HepG2 (cell line): ENCODE measurements around the gene ITGAE. TPM values are rescaled to one million over a fixed set of nuclear protein-coding genes. Genes with fewer than 3 reads are reported as not detected.

ENCODE experiments used
- ATAC-seq: fragments of 200-7000 bp; cut with Tn5 transposase; 3 replicates; pipeline ENCODE4 v1.9.1; 2020; ENCODE audit warnings: mild to moderate bottlenecking, moderate library complexity
- BruUV-seq: library from RNA; stranded (reverse); fragments of 400-500 nt; replicated peaks from 2 replicates; lab custom pipeline; 2021; lab: Mats Ljungman, UMichigan
- CTCF ChIA-PET: fragments of 300-600 bp; formaldehyde crosslinking; extraction: SDS; loops from one replicate; lab custom pipeline; 2021; ENCODE audit warnings: low total read pairs, inconsistent platforms, low intra/inter-chr PET ratio; lab: Yijun Ruan, JAX
- POLR2A ChIA-PET: fragments of 350-600 bp; sonication (Branson Sonifier 250); formaldehyde crosslinking; loops from one replicate; lab custom pipeline; 2020; ENCODE audit warnings: antibody characterized with exemption, inconsistent platforms; lab: Yijun Ruan, JAX
- DNase-seq: peaks from one replicate; pipeline ENCODE4 v3.0.0-alpha.2; 2015; ENCODE audit warnings: low spot score
- FAIRE-seq: peaks from 3 replicates; lab custom pipeline; 2011; peaks lifted over from hg19 to GRCh38; lab: Jason Lieb, UNC
- H2AFZ ChIP-seq: one replicate; pipeline ENCODE4 v1.6.1; 2011; ENCODE audit warnings: low read length, inconsistent platforms
- H3K27ac ChIP-seq: fragments of 300-600 bp; 3 replicates; pipeline ENCODE4 v1.8.0; 2011; ENCODE audit warnings: mixed run types, mild to moderate bottlenecking, mixed read lengths, low read length, inconsistent platforms; ENCODE audit not compliant: insufficient read depth; ENCODE audit errors: extremely low read length
- H3K27me3 ChIP-seq, 2 experiments: fragments of 200-600 bp in 1 of 2; 2 replicates in 1 of 2; 3 replicates in 1 of 2; pipeline versions ENCODE4 v1.6.0 to v1.8.0; 2011; ENCODE audit warnings: low read length in 2 of 2, mild to moderate bottlenecking in 2 of 2, moderate library complexity in 2 of 2, inconsistent platforms in 1 of 2; ENCODE audit not compliant: insufficient read depth in 2 of 2, control insufficient read depth in 1 of 2
- H3K36me3 ChIP-seq, 2 experiments: fragments of 200-600 bp in 1 of 2; replicated peaks in 1 of 2; 2 replicates in 1 of 2; 3 replicates in 1 of 2; pipeline versions ENCODE4 v1.5.1 to v1.8.0; 2011; ENCODE audit warnings: low read length in 2 of 2, inconsistent platforms in 1 of 2; ENCODE audit not compliant: insufficient read depth in 2 of 2, control insufficient read depth in 1 of 2
- H3K4me1 ChIP-seq: 2 replicates; pipeline ENCODE4 v1.5.1; 2012; ENCODE audit warnings: low read length, inconsistent platforms; ENCODE audit not compliant: insufficient read depth
- H3K4me2 ChIP-seq: 2 replicates; pipeline ENCODE4 v1.6.0; 2011; ENCODE audit warnings: low read depth, low read length, inconsistent platforms
- H3K4me3 ChIP-seq, 3 experiments: fragments of 200-600 bp in 1 of 3; sonication (generic), shearing (Covaris generic) in 1 of 3; replicated peaks in 1 of 3; 2 replicates each; pipeline ENCODE4 v1.5.1; 2011 to 2016; ENCODE audit warnings: low read length in 3 of 3, inconsistent platforms in 2 of 3, low read depth in 2 of 3, mild to moderate bottlenecking in 2 of 3, control low read depth in 1 of 3, mixed read lengths in 1 of 3; ENCODE audit not compliant: insufficient read depth in 1 of 3
- H3K79me2 ChIP-seq: one replicate; pipeline ENCODE4 v1.6.1; 2011; ENCODE audit warnings: low read length, inconsistent platforms; ENCODE audit not compliant: insufficient read depth
- H3K9ac ChIP-seq: 2 replicates; pipeline ENCODE4 v1.6.0; 2011; ENCODE audit warnings: mild to moderate bottlenecking, low read depth, low read length, inconsistent platforms; ENCODE audit not compliant: insufficient read depth
- H3K9me3 ChIP-seq: 2 replicates; pipeline ENCODE4 v1.5.1; 2012; ENCODE audit warnings: mild to moderate bottlenecking, low read length
- H4K20me1 ChIP-seq: 2 replicates; pipeline ENCODE4 v1.6.0; 2011; ENCODE audit warnings: inconsistent platforms, mild to moderate bottlenecking, low read length, moderate library complexity; ENCODE audit not compliant: insufficient read depth
- FOXP1 ChIP-seq, 2 experiments: fragments of 450-650 bp in 1 of 2; IDR thresholded peaks; 2 replicates each; pipeline ENCODE4 v1.6.1; 2017 to 2018; ENCODE audit warnings: antibody characterized with exemption in 1 of 2
- KDM6A ChIP-seq: IDR thresholded peaks from 2 replicates; pipeline ENCODE4 v1.6.1; 2016; ENCODE audit warnings: low read depth
- SRSF4 ChIP-seq: fragments of 200-400 bp; formaldehyde crosslinking; IDR thresholded peaks from one replicate; pipeline ENCODE4 v1.6.1; 2018; ENCODE audit warnings: mild to moderate bottlenecking, low read depth, low read length, moderate library complexity; ENCODE audit not compliant: poor library complexity, severe bottlenecking
- SUZ12 ChIP-seq: fragments of 150-350 bp; IDR thresholded peaks from 2 replicates; pipeline ENCODE4 v1.6.1; 2014; ENCODE audit warnings: low read depth, low read length
- ZNF180 ChIP-seq: sonication (generic); formaldehyde crosslinking; IDR thresholded peaks from 2 replicates; pipeline ENCODE4 v1.4.0; 2020; ENCODE audit warnings: low read depth, missing genetic modification reagents, borderline replicate concordance
- WGBS: methylation state at CpG from one replicate; pipeline ENCODE4 v1.1.6; 2017; ENCODE audit warnings: low lambda C conversion rate; 5-methylcytosine and 5-hydroxymethylcytosine counted together
- in situ Hi-C: cut with HindIII; loops from 2 replicates; pipeline ENCODE4 v1.10.0; 2017; ENCODE audit warnings: low pct_unique_long_range_greater_than_20kb; ENCODE audit not compliant: extremely low pct_ligation_motif_present
- intact Hi-C: fragments of 100-400 bp; cut with micrococcal nuclease; formaldehyde crosslinking; loops from one replicate; pipeline ENCODE4 v1.10.0; 2022; ENCODE audit not compliant: unreplicated experiment
- polyA plus RNA-seq, 8 experiments: library from polyadenylated mRNA; depleted of rRNA in 3 of 8; stranded (reverse) in 7 of 8; unstranded in 1 of 8; fragments of >200 nt; fragmentation: Illumina TruSeq in 4 of 8; extraction: Trizol in 4 of 8; gene quantifications; 2 replicates each; pipeline versions ENCODE4 v1.2.1 to v1.2.3, GENCODE V29; 2011 to 2016; ENCODE audit warnings: low read depth in 4 of 8, missing spikeins in 1 of 8, mixed read lengths in 1 of 8; ENCODE audit not compliant: insufficient read depth in 1 of 8
- total RNA-seq, 5 experiments: library from RNA; depleted of rRNA; stranded (reverse); fragments of >200 nt; fragmentation: Illumina TruSeq; extraction: Trizol; gene quantifications; 2 replicates each; pipeline ENCODE4 v1.2.3, GENCODE V29; 2016; ENCODE audit warnings: low read depth in 1 of 5
- TF ChIP-seq, protein P1 (sequence below): sonication (generic); formaldehyde crosslinking; IDR thresholded peaks from 2 replicates; pipeline ENCODE4 v1.4.0; 2020; ENCODE audit warnings: mild to moderate bottlenecking, missing genetic modification reagents
- TF ChIP-seq, protein P2 (sequence below): sonication (generic); formaldehyde crosslinking; IDR thresholded peaks from 2 replicates; pipeline ENCODE4 v1.8.0; 2022; ENCODE audit warnings: missing genetic modification reagents, low read depth, mild to moderate bottlenecking, borderline replicate concordance
- TF ChIP-seq, protein P3 (sequence below): sonication (generic); formaldehyde crosslinking; IDR thresholded peaks from 2 replicates; pipeline ENCODE4 v1.4.0; 2020; ENCODE audit warnings: missing genetic modification reagents
- TF ChIP-seq, protein P4 (sequence below): IDR thresholded peaks from 2 replicates; pipeline ENCODE4 v1.6.1; 2012; ENCODE audit warnings: low read depth, low read length, improper control_type of control experiment
- TF ChIP-seq, protein P5 (sequence below), 2 experiments: sonication (generic) in 1 of 2; formaldehyde crosslinking in 1 of 2; IDR thresholded peaks; 2 replicates each; pipeline versions ENCODE4 v1.4.0 to v1.6.1; 2016 to 2020; ENCODE audit warnings: borderline replicate concordance in 1 of 2, low read depth in 1 of 2, mild to moderate bottlenecking in 1 of 2, missing genetic modification reagents in 1 of 2

Gene ITGAE
- total and polyA plus RNA-seq, 2 of the 13 experiments (the other 11 are each of a cell fraction or from before 2014, with no cell fraction given), result 42.3 to 49.0 TPM

DNA sequence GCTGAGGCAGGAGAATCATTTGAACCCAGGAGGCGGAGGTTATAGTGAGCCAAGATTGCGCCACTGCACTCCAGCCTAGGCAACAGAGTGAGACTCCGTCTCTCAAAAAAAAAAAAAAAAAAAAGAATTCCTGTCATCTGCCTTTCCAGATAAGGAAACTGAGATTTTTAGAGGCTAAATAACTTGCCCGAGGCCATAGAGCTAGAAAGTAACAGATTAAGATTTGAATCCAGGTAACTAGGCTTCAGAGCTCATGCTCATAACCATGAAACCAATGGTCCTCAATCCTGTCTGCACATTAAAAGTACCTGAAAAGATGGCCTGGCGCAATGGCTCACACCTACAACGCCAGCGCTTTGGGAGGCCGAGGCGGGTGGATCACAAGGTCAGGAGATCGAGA is 35.6 kb upstream of the ITGAE start:
- Histone ChIP-seq H4K20me1 (no peaks in the 10 kb centered on the region), H3K4me1 (no peaks in the 10 kb centered on the region), H3K4me2 (no peak overlapping the region), H3K36me3 (peaks cover 19 to 46% of the 10 kb centered on the region in 2 experiments), H3K9ac (no peak overlapping the region), H2AFZ (no peak overlapping the region), H3K79me2 (peaks cover 10% of the 10 kb centered on the region), H3K27me3 (no peaks in the 10 kb centered on the region), H3K4me3 (no peak overlapping the region), H3K27ac (no peak overlapping the region), H3K9me3 (no peaks in the 10 kb centered on the region)
- in situ Hi-C loops, result no loop called here
- no TSS peak for BruUV-seq
- ATAC-seq (no peak), FAIRE-seq (no peak), DNase-seq (no peak)
- 92% methylated on average over 10 of the region's 10 CpGs for WGBS
- ChIA-PET CTCF (no interaction called here), POLR2A (no interaction called here)
- intact Hi-C loops, result no loop called here
- TF ChIP-seq SRSF4 (no peak), KDM6A (CRISPR knock-in tag) (no peak), FOXP1 (IDR thresholded peaks at IDR 0.05) (no peak), FOXP1 (CRISPR knock-in tag; IDR thresholded peaks at IDR 0.05) (no peak), ZNF180 (no peak), SUZ12 (no peak)
- TF ChIP-seq, protein P1, sequence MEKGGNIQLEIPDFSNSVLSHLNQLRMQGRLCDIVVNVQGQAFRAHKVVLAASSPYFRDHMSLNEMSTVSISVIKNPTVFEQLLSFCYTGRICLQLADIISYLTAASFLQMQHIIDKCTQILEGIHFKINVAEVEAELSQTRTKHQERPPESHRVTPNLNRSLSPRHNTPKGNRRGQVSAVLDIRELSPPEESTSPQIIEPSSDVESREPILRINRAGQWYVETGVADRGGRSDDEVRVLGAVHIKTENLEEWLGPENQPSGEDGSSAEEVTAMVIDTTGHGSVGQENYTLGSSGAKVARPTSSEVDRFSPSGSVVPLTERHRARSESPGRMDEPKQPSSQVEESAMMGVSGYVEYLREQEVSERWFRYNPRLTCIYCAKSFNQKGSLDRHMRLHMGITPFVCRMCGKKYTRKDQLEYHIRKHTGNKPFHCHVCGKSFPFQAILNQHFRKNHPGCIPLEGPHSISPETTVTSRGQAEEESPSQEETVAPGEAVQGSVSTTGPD (CRISPR knock-in tag), result no peak
- TF ChIP-seq, protein P2, sequence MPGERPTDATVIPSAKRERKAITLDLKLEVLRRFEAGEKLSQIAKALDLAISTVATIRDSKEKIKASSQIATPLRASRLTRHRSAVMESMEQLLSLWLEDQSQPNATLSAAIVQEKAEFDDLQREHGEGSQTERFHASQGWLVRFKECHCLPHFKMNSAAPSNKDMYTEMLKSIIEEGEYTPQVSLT (CRISPR knock-in tag), result no peak
- TF ChIP-seq, protein P3, sequence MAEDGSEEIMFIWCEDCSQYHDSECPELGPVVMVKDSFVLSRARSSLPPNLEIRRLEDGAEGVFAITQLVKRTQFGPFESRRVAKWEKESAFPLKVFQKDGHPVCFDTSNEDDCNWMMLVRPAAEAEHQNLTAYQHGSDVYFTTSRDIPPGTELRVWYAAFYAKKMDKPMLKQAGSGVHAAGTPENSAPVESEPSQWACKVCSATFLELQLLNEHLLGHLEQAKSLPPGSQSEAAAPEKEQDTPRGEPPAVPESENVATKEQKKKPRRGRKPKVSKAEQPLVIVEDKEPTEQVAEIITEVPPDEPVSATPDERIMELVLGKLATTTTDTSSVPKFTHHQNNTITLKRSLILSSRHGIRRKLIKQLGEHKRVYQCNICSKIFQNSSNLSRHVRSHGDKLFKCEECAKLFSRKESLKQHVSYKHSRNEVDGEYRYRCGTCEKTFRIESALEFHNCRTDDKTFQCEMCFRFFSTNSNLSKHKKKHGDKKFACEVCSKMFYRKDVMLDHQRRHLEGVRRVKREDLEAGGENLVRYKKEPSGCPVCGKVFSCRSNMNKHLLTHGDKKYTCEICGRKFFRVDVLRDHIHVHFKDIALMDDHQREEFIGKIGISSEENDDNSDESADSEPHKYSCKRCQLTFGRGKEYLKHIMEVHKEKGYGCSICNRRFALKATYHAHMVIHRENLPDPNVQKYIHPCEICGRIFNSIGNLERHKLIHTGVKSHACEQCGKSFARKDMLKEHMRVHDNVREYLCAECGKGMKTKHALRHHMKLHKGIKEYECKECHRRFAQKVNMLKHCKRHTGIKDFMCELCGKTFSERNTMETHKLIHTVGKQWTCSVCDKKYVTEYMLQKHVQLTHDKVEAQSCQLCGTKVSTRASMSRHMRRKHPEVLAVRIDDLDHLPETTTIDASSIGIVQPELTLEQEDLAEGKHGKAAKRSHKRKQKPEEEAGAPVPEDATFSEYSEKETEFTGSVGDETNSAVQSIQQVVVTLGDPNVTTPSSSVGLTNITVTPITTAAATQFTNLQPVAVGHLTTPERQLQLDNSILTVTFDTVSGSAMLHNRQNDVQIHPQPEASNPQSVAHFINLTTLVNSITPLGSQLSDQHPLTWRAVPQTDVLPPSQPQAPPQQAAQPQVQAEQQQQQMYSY (CRISPR knock-in tag), result no peak
- TF ChIP-seq, protein P4, sequence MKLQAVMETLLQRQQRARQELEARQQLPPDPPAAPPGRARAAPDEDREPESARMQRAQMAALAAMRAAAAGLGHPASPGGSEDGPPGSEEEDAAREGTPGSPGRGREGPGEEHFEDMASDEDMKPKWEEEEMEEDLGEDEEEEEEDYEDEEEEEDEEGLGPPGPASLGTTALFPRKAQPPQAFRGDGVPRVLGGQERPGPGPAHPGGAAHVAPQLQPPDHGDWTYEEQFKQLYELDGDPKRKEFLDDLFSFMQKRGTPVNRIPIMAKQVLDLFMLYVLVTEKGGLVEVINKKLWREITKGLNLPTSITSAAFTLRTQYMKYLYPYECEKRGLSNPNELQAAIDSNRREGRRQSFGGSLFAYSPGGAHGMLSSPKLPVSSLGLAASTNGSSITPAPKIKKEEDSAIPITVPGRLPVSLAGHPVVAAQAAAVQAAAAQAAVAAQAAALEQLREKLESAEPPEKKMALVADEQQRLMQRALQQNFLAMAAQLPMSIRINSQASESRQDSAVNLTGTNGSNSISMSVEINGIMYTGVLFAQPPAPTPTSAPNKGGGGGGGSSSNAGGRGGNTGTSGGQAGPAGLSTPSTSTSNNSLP, result no peak
- TF ChIP-seq, protein P5, sequence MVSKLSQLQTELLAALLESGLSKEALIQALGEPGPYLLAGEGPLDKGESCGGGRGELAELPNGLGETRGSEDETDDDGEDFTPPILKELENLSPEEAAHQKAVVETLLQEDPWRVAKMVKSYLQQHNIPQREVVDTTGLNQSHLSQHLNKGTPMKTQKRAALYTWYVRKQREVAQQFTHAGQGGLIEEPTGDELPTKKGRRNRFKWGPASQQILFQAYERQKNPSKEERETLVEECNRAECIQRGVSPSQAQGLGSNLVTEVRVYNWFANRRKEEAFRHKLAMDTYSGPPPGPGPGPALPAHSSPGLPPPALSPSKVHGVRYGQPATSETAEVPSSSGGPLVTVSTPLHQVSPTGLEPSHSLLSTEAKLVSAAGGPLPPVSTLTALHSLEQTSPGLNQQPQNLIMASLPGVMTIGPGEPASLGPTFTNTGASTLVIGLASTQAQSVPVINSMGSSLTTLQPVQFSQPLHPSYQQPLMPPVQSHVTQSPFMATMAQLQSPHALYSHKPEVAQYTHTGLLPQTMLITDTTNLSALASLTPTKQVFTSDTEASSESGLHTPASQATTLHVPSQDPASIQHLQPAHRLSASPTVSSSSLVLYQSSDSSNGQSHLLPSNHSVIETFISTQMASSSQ (IDR thresholded peaks at IDR 0.05; ENCODE audit: low read depth), result no peak
- TF ChIP-seq, protein P5 (CRISPR knock-in tag; IDR thresholded peaks at IDR 0.05; ENCODE audit: borderline replicate concordance), result no peak
